Subcutaneous abdominal adipose tissue (tissue), 5 donors: ENCODE data around the gene AOAH.

ENCODE experiments used
- H3K27ac ChIP-seq: one replicate; pipeline ENCODE4 v1.7.0; 2013; ENCODE audit warnings: low read depth, mild to moderate bottlenecking, inconsistent platforms, low read length, moderate library complexity
- H3K27me3 ChIP-seq, 5 donors: one replicate each; pipeline ENCODE4 v1.7.0; 2013; ENCODE audit warnings: low read length in 5 of 5, inconsistent platforms in 1 of 5; ENCODE audit not compliant: control insufficient read depth in 5 of 5, insufficient read depth in 4 of 5
- H3K36me3 ChIP-seq, 5 donors: one replicate each; pipeline ENCODE4 v1.7.0; 2013; ENCODE audit warnings: low read length in 5 of 5; ENCODE audit not compliant: control insufficient read depth in 5 of 5, insufficient read depth in 5 of 5
- H3K4me1 ChIP-seq, 5 donors: one replicate each; pipeline ENCODE4 v1.7.0; 2013; ENCODE audit warnings: low read length in 5 of 5, mild to moderate bottlenecking in 3 of 5, moderate library complexity in 1 of 5; ENCODE audit not compliant: control insufficient read depth in 5 of 5, insufficient read depth in 5 of 5
- H3K4me3 ChIP-seq, 5 donors: one replicate each; pipeline ENCODE4 v1.7.0; 2013; ENCODE audit warnings: low read length in 5 of 5, low read depth in 1 of 5
- H3K9ac ChIP-seq, 5 donors: one replicate each; pipeline ENCODE4 v1.7.0; 2013; ENCODE audit warnings: low read length in 5 of 5, mild to moderate bottlenecking in 4 of 5, moderate library complexity in 3 of 5
- H3K9me3 ChIP-seq, 5 donors: one replicate each; pipeline ENCODE4 v1.7.0; 2013; ENCODE audit warnings: low read length in 5 of 5; ENCODE audit not compliant: control insufficient read depth in 5 of 5
- donor health status: healthy.
- donor health status: healthy.
- donor health status: healthy.
- donor health status: healthy.
- donor health status: healthy.

Gene AOAH

GRCh38 chr7:36736899-36737211, 12.6 kb upstream of the AOAH start:
- H3K9ac ChIP-seq: no peak overlapping the region
- no peak overlapping the region for H3K4me3 ChIP-seq
- no peak overlapping the region for H3K27ac ChIP-seq
- peaks cover 0 to 2% (median 0%) of the 10 kb centered on the region in 5 donors for H3K27me3 ChIP-seq
- H3K9me3 ChIP-seq: peaks cover 0 to 2% (median 0%) of the 10 kb centered on the region in 5 donors
- H3K36me3 ChIP-seq: no peaks in the 10 kb centered on the region
- H3K4me1 ChIP-seq: peaks cover 0 to 13% (median 5%) of the 10 kb centered on the region in 5 donors

- Histone ChIP-seq H3K9ac (no peak overlapping the region), H3K27ac (no peak overlapping the region)
Measured at GRCh38 chr7:36736090-36736898, 12.0 kb upstream of the AOAH start.

GRCh38 chr7:36735172-36735571, 10.9 kb upstream of the AOAH start:
- Histone ChIP-seq H3K36me3 (no peaks in the 10 kb centered on the region), H3K4me1 (peaks cover 0 to 13% (median 5%) of the 10 kb centered on the region in 5 donors), H3K9ac (no peak overlapping the region), H3K27me3 (peaks cover 0 to 2% (median 0%) of the 10 kb centered on the region in 5 donors), H3K27ac (no peak overlapping the region), H3K9me3 (peaks cover 0 to 2% (median 0%) of the 10 kb centered on the region in 5 donors), H3K4me3 (no peak overlapping the region)

More at GRCh38 chr7:36736090-36736898, 12.0 kb upstream of the AOAH start:
- H3K27me3 ChIP-seq: peaks cover 0 to 2% (median 0%) of the 10 kb centered on the region in 5 donors
- peaks cover 0 to 13% (median 5%) of the 10 kb centered on the region in 5 donors for H3K4me1 ChIP-seq
- peaks cover 0 to 2% (median 0%) of the 10 kb centered on the region in 5 donors for H3K9me3 ChIP-seq
- H3K4me3 ChIP-seq: no peak overlapping the region
- no peaks in the 10 kb centered on the region for H3K36me3 ChIP-seq

- Histone ChIP-seq H3K9ac (no peak overlapping the region), H3K4me3 (no peak overlapping the region), H3K9me3 (peaks cover 0 to 2% (median 0%) of the 10 kb centered on the region in 5 donors), H3K27ac (no peak overlapping the region), H3K27me3 (peaks cover 0 to 2% (median 0%) of the 10 kb centered on the region in 5 donors), H3K4me1 (peaks cover 0 to 13% (median 5%) of the 10 kb centered on the region in 5 donors), H3K36me3 (no peaks in the 10 kb centered on the region)
Measured at GRCh38 chr7:36734731-36735130, 10.4 kb upstream of the AOAH start.

- H3K36me3 ChIP-seq: no peaks in the 10 kb centered on the region
- peaks cover 0 to 5% (median 0%) of the 10 kb centered on the region in 5 donors for H3K9me3 ChIP-seq
- H3K4me3 ChIP-seq: no peak overlapping the region
- H3K27ac ChIP-seq: no peak overlapping the region
- H3K27me3 ChIP-seq: peaks cover 0 to 2% (median 0%) of the 10 kb centered on the region in 5 donors
- no peak overlapping the region for H3K9ac ChIP-seq
- H3K4me1 ChIP-seq: peaks cover 0 to 13% (median 5%) of the 10 kb centered on the region in 5 donors
Measured at GRCh38 chr7:36733411-36733810, 9.1 kb upstream of the AOAH start.

- H3K27me3 ChIP-seq: peaks cover 0 to 2% (median 0%) of the 10 kb centered on the region in 5 donors
- no peak overlapping the region for H3K27ac ChIP-seq
- H3K4me1 ChIP-seq: peaks cover 0 to 13% (median 5%) of the 10 kb centered on the region in 5 donors
- H3K4me3 ChIP-seq: no peak overlapping the region
- no peak overlapping the region for H3K9ac ChIP-seq
- H3K9me3 ChIP-seq: peaks cover 0 to 5% (median 0%) of the 10 kb centered on the region in 5 donors
- no peaks in the 10 kb centered on the region for H3K36me3 ChIP-seq
Measured at GRCh38 chr7:36732806-36733205, 8.5 kb upstream of the AOAH start.

- no peak overlapping the region for H3K27ac ChIP-seq
- H3K9me3 ChIP-seq: peaks cover 0 to 5% (median 0%) of the 10 kb centered on the region in 5 donors
- no peaks in the 10 kb centered on the region for H3K27me3 ChIP-seq
- H3K36me3 ChIP-seq: no peaks in the 10 kb centered on the region
- no peak overlapping the region for H3K9ac ChIP-seq
- peaks cover 0 to 16% (median 1%) of the 10 kb centered on the region in 5 donors for H3K4me1 ChIP-seq
- no peak overlapping the region for H3K4me3 ChIP-seq
Measured at GRCh38 chr7:36730046-36730445, 5.8 kb upstream of the AOAH start.

- H3K36me3 ChIP-seq: no peaks in the 10 kb centered on the region
- peaks cover 0 to 5% (median 0%) of the 10 kb centered on the region in 5 donors for H3K9me3 ChIP-seq
- no peak overlapping the region for H3K9ac ChIP-seq
- H3K4me3 ChIP-seq: no peak overlapping the region
- peaks cover 0 to 20% (median 1%) of the 10 kb centered on the region in 5 donors for H3K4me1 ChIP-seq
- H3K27ac ChIP-seq: no peak overlapping the region
- no peaks in the 10 kb centered on the region for H3K27me3 ChIP-seq
Measured at GRCh38 chr7:36728143-36728542, 3.8 kb upstream of the AOAH start.

- Histone ChIP-seq H3K27ac (no peak overlapping the region), H3K27me3 (no peaks in the 10 kb centered on the region), H3K9me3 (peaks cover 0 to 5% (median 0%) of the 10 kb centered on the region in 5 donors)
Measured at GRCh38 chr7:36726806-36727503, 2.7 kb upstream of the AOAH start.

GRCh38 chr7:36726311-36726710, 2.0 kb upstream of the AOAH start:
- no peaks in the 10 kb centered on the region for H3K27me3 ChIP-seq
- peaks cover 0 to 20% (median 1%) of the 10 kb centered on the region in 5 donors for H3K4me1 ChIP-seq
- H3K4me3 ChIP-seq: no peak overlapping the region
- H3K36me3 ChIP-seq: no peaks in the 10 kb centered on the region
- no peak overlapping the region for H3K9ac ChIP-seq
- peaks cover 0 to 5% (median 0%) of the 10 kb centered on the region in 5 donors for H3K9me3 ChIP-seq
- no peak overlapping the region for H3K27ac ChIP-seq

More at GRCh38 chr7:36726806-36727503, 2.7 kb upstream of the AOAH start:
- H3K4me3 ChIP-seq: no peak overlapping the region
- no peaks in the 10 kb centered on the region for H3K36me3 ChIP-seq
- peaks cover 0 to 20% (median 1%) of the 10 kb centered on the region in 5 donors for H3K4me1 ChIP-seq
- no peak overlapping the region for H3K9ac ChIP-seq
